CD4-positive, alpha-beta T cell treated with Interferon gamma for 1 hour (primary cell): Measurements from ENCODE around the gene HNRNPL.
"Not testable (repeated sequence)": the region's sequence is repeated elsewhere in the genome, so short reads cannot be mapped to it uniquely, and the experiment has no call there.

Experiments used
- DNase-seq: peaks from one replicate; pipeline ENCODE4 v3.0.0-alpha.2; 2020

HNRNPL gene

DNA sequence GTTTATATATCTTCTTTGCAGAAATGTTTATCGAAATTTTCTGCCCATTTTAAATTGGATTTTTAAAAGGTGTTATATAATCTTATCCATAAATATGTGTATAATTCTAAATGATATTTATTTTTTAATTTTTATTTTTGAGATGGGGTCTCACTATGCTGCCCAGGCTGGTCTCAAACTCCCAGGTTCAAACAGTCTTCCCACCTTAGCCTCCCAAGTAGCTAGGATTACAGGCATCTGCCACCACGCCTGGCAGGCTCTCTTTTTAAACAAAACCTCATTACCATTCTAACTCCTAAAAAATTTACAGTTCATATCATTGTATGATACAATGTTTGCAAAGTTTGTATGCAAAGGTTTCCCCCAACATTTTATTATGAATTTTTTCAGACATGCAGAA lies 53.6 kb downstream of the HNRNPL start:
- no peak for DNase-seq

- no peak for DNase-seq
Observed at GRCh38 chr19:38795549-38795948, 54.2 kb downstream of the HNRNPL start.

GRCh38 chr19:38793671-38794070 lies 56.1 kb downstream of the HNRNPL start:
- DNase-seq, result no peak

- DNase-seq, result no peak
Observed at GRCh38 chr19:38793177-38793576, 56.6 kb downstream of the HNRNPL start.

GRCh38 chr19:38792250-38793111 lies 57.3 kb downstream of the HNRNPL start:
- DNase-seq, result peak; percentile 39

- DNase-seq, result not testable (repeated sequence)
Observed at GRCh38 chr19:38791451-38792064, 58.2 kb downstream of the HNRNPL start.

- not testable (repeated sequence) for DNase-seq
Observed at GRCh38 chr19:38790507-38791403, 59.0 kb downstream of the HNRNPL start.

DNA sequence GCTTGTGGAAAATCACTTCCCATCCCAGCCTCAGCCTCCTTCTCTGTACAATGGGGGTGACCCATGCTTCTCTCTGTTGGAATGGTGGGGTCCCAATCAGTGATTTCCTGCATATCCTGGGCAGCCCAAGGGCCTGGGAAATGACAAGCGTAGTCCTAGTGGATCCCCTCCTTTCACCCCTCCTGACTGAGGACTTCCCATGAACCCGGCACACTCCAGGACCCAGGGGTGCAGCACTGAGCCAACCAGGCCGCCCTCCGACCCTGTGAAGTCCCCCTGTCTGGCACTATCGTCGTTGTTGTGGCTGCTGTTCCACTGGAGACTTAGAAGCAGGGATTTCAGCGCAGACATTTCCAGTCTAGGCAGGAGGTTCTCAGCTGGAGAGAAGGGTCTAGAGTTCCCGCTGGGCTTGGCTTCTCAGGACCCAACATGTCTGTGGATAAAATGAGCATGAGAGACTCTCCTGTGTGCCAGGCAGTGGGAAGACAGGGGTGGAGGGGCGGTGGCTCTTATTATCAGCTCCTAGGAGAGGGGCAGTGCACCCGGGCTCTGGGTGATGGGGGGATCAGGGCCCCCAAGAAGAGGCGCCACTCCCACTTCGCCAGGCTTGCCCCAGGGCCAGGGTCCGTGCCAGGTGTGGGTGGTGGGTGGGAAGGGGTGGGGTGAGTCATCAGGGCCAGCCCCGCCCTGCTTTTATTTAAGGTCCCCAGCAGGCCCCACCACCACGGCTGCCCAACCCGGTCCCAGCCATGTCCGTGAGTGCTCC lies 61.1 kb downstream of the HNRNPL start, which contains the start of gene LGALS7B:
Gene LGALS7B, plus strand, starts transcription at position 723 of the 766 bp plus-strand sequence. Its CDS starts 27 bp downstream, at position 750.
- DNase-seq, result no peak

DNA sequence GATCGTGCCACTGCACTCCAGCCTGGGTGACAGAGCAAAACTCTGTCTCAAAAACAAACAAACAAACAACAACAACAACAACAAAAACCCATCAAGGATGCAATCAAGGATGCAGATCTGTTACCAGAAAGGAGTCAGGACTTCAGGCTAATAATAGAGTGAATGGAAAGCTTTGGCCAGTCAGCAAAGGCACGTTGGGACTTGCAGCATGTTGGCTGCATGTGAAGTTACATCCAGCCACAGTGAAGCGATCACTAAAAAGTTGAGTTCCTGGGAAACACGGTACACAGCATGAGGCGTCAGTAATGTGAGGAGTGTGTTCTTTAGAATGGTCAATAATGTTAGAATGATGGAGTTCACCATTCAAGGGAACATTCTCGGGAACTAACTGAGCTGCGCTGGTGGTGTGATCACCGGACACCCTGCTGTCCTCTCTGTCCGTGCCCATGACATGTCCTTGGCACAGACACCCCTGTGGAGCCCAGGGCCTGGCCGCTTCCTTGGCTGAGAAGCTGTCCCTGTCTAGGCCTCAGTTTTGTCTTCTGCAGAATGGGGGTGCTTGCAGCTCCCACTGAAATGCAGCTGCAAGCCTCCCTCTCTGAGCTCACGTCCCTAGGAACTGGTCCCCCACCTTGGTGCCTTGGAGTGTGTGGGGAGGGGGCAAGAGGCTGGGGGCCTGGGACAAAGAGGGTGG lies 63.1 kb downstream of the HNRNPL start:
- no peak for DNase-seq
